Measurements from ENCODE around the gene MRPL47. TPM values are rescaled to one million over a fixed set of nuclear protein-coding genes. Genes with fewer than 3 reads are reported as not detected.

Gene MRPL47
- total and polyA plus RNA-seq, 10 of the 15 experiments (the other 5 are each of a cell fraction or from before 2014, with no cell fraction given) = 40.6 to 237 (median 73.9) TPM

DNA sequence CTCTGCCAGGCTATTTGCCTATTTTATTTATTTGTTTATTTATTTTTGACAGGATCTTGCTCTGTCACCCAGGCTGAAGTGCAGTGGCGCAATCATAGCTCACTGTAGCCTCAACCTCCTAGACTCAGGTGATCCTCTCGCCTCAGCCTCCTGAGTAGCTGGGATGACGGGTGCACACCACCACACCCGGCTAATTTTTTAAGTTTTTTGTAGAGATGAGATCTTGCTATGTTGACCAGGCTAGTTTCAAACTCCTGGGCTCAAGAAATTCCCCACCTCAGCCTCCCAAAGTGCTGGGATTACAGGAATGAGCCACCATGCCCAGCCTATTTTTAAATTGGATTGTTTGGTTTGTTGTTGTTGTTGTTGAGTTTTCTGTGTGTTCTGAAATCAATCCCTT is 5.6 kb upstream of the MRPL47 start:
- ChIA-PET POLR2A (no interaction called here), RAD21 (ENCODE audit: unreplicated experiment) (no interaction called here), SMC1A (ENCODE audit: uncharacterized antibody, unreplicated experiment) (interaction anchor here (1.5 kb wide), 1 partner anchor 18 kb away, joined by 3 read pairs; no protein-coding TSS in a partner anchor), CTCF (interaction anchor here (0.6 to 1.0 kb wide), 3 partner anchors 39 to 231 kb away, joined by 3 to 5 read pairs (median 3); no protein-coding TSS in a partner anchor)
- intact Hi-C loops (cut with micrococcal nuclease; ENCODE audit: unreplicated experiment) (no loop called here), in situ Hi-C loops (cut with MboI) (no loop called here)
- Histone ChIP-seq H3K9me3 (replicated peaks; ENCODE audit: control insufficient read depth, insufficient read depth, low read length) (no peaks in the 10 kb centered on the region), H3K9ac (ENCODE audit: control insufficient read depth, insufficient read depth, low read length) (no peak overlapping the region), H3K27me3 (replicated peaks in 1 of 2; ENCODE audit: control insufficient read depth in 2 of 2, insufficient read depth in 2 of 2, low read length in 1 of 2) (no peaks in the 10 kb centered on the region), H3K4me1 (ENCODE audit: control insufficient read depth, insufficient read depth, low read length) (peaks cover 20% of the 10 kb centered on the region), H3K36me3 (ENCODE audit: control insufficient read depth in 2 of 2, insufficient read depth in 2 of 2, low read length in 1 of 2) (no peaks in the 10 kb centered on the region), H4K20me1 (ENCODE audit: control insufficient read depth, insufficient read depth) (no peaks in the 10 kb centered on the region), H2AFZ (ENCODE audit: control insufficient read depth, low read depth, low read length) (no peak overlapping the region), H3K4me2 (ENCODE audit: control insufficient read depth, insufficient read depth) (no peak overlapping the region), H3K27ac (ENCODE audit: control insufficient read depth, insufficient read depth) (no peak overlapping the region), H3K79me2 (ENCODE audit: control insufficient read depth, insufficient read depth, low read length) (peaks cover 32% of the 10 kb centered on the region), H3K4me3 (no peak overlapping the region)
- 97% methylated on average over 4 of the region's 4 CpGs for WGBS (ENCODE audit: insufficient coverage, insufficient replicate concordance, low lambda C conversion rate, missing lambda C conversion rate)
- ATAC-seq (no peak), DNase-seq (ENCODE audit: low read depth, low spot score) (no peak), FAIRE-seq (no peak)
- TF ChIP-seq MEF2B (IDR thresholded peaks at IDR 0.05; ENCODE audit: partially characterized antibody, poor library complexity, severe bottlenecking) (no peak), KDM1A (IDR thresholded peaks at IDR 0.05; ENCODE audit: borderline replicate concordance) (no peak), ZNF622 (IDR thresholded peaks at IDR 0.05) (no peak), SMAD1 (IDR thresholded peaks at IDR 0.05; ENCODE audit: low read depth, partially characterized antibody) (no peak), SPI1 (IDR thresholded peaks at IDR 0.05; ENCODE audit: borderline replicate concordance, insufficient read depth, low read depth, low read length) (no peak), SMC3 (IDR thresholded peaks at IDR 0.05; ENCODE audit: borderline replicate concordance, low read length) (no peak), SP1 (IDR thresholded peaks at IDR 0.05; ENCODE audit: low read depth, low read length) (no peak), NFXL1 (IDR thresholded peaks at IDR 0.05; ENCODE audit: borderline replicate concordance) (no peak), NR2F1 (conservative IDR thresholded peaks at IDR 0.05) (no peak)
- TF ChIP-seq, protein P1, sequence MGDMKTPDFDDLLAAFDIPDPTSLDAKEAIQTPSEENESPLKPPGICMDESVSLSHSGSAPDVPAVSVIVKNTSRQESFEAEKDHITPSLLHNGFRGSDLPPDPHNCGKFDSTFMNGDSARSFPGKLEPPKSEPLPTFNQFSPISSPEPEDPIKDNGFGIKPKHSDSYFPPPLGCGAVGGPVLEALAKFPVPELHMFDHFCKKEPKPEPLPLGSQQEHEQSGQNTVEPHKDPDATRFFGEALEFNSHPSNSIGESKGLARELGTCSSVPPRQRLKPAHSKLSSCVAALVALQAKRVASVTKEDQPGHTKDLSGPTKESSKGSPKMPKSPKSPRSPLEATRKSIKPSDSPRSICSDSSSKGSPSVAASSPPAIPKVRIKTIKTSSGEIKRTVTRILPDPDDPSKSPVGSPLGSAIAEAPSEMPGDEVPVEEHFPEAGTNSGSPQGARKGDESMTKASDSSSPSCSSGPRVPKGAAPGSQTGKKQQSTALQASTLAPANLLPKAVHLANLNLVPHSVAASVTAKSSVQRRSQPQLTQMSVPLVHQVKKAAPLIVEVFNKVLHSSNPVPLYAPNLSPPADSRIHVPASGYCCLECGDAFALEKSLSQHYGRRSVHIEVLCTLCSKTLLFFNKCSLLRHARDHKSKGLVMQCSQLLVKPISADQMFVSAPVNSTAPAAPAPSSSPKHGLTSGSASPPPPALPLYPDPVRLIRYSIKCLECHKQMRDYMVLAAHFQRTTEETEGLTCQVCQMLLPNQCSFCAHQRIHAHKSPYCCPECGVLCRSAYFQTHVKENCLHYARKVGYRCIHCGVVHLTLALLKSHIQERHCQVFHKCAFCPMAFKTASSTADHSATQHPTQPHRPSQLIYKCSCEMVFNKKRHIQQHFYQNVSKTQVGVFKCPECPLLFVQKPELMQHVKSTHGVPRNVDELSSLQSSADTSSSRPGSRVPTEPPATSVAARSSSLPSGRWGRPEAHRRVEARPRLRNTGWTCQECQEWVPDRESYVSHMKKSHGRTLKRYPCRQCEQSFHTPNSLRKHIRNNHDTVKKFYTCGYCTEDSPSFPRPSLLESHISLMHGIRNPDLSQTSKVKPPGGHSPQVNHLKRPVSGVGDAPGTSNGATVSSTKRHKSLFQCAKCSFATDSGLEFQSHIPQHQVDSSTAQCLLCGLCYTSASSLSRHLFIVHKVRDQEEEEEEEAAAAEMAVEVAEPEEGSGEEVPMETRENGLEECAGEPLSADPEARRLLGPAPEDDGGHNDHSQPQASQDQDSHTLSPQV (IDR thresholded peaks at IDR 0.05) = no peak
- TF ChIP-seq, protein P2, sequence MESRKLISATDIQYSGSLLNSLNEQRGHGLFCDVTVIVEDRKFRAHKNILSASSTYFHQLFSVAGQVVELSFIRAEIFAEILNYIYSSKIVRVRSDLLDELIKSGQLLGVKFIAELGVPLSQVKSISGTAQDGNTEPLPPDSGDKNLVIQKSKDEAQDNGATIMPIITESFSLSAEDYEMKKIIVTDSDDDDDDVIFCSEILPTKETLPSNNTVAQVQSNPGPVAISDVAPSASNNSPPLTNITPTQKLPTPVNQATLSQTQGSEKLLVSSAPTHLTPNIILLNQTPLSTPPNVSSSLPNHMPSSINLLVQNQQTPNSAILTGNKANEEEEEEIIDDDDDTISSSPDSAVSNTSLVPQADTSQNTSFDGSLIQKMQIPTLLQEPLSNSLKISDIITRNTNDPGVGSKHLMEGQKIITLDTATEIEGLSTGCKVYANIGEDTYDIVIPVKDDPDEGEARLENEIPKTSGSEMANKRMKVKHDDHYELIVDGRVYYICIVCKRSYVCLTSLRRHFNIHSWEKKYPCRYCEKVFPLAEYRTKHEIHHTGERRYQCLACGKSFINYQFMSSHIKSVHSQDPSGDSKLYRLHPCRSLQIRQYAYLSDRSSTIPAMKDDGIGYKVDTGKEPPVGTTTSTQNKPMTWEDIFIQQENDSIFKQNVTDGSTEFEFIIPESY (IDR thresholded peaks at IDR 0.05) = no peak
- TF ChIP-seq, protein P3, sequence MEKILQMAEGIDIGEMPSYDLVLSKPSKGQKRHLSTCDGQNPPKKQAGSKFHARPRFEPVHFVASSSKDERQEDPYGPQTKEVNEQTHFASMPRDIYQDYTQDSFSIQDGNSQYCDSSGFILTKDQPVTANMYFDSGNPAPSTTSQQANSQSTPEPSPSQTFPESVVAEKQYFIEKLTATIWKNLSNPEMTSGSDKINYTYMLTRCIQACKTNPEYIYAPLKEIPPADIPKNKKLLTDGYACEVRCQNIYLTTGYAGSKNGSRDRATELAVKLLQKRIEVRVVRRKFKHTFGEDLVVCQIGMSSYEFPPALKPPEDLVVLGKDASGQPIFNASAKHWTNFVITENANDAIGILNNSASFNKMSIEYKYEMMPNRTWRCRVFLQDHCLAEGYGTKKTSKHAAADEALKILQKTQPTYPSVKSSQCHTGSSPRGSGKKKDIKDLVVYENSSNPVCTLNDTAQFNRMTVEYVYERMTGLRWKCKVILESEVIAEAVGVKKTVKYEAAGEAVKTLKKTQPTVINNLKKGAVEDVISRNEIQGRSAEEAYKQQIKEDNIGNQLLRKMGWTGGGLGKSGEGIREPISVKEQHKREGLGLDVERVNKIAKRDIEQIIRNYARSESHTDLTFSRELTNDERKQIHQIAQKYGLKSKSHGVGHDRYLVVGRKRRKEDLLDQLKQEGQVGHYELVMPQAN (conservative IDR thresholded peaks at IDR 0.05) = no peak
- TF ChIP-seq, protein P4, sequence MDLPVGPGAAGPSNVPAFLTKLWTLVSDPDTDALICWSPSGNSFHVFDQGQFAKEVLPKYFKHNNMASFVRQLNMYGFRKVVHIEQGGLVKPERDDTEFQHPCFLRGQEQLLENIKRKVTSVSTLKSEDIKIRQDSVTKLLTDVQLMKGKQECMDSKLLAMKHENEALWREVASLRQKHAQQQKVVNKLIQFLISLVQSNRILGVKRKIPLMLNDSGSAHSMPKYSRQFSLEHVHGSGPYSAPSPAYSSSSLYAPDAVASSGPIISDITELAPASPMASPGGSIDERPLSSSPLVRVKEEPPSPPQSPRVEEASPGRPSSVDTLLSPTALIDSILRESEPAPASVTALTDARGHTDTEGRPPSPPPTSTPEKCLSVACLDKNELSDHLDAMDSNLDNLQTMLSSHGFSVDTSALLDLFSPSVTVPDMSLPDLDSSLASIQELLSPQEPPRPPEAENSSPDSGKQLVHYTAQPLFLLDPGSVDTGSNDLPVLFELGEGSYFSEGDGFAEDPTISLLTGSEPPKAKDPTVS (IDR thresholded peaks at IDR 0.05; ENCODE audit: low read depth, low read length) = no peak
- no TSS peak for BruUV-seq (replicated peaks)

Data from GM12878 (cell line).